Tibial artery (tissue), 4 donors: ENCODE results near the gene TRIM71.
A peak's percentile ranks its signal among the peaks of the same experiment; 100 is the strongest.

Experiments
- DNase-seq, 2 donors: peaks; one replicate each; pipeline ENCODE4 v3.0.0-alpha.2; 2019
- H3K27ac ChIP-seq, 2 donors: fragments of 200-600 bp; sonication (generic) in 1 of 2; 1 replicate in 1 of 2; 2 replicates in 1 of 2; pipeline ENCODE4 v1.5.1; 2018 to 2019; ENCODE audit warnings: mild to moderate bottlenecking in 1 of 2
- H3K27me3 ChIP-seq, 2 donors: fragments of 200-600 bp; sonication (generic) in 1 of 2; one replicate each; pipeline versions ENCODE4 v1.5.1 to v1.6.0; 2016 to 2019
- H3K36me3 ChIP-seq, 3 donors: fragments of 200-600 bp; sonication (generic) in 2 of 3; one replicate each; pipeline ENCODE4 v1.5.1; 2016 to 2019; ENCODE audit warnings: mild to moderate bottlenecking in 2 of 3
- H3K4me1 ChIP-seq, 4 donors: fragments of 200-600 bp; sonication (generic) in 2 of 4; 1 replicate in 3 of 4; 2 replicates in 1 of 4; pipeline ENCODE4 v1.5.1; 2016 to 2019
- H3K4me3 ChIP-seq, 2 donors: fragments of 200-600 bp; sonication (generic) in 1 of 2; 1 replicate in 1 of 2; 2 replicates in 1 of 2; pipeline ENCODE4 v1.5.1; 2018 to 2019; ENCODE audit warnings: mild to moderate bottlenecking in 2 of 2
- H3K9me3 ChIP-seq, 3 donors: fragments of 200-600 bp; sonication (generic) in 1 of 3; one replicate each; pipeline ENCODE4 v1.5.1; 2016 to 2019
- intact Hi-C: fragments of 100-400 bp; cut with DNase I; formaldehyde crosslinking; loops from one replicate; pipeline ENCODE4 v1.15.0; 2023; ENCODE audit warnings: low total_unique reads
- TF ChIP-seq, protein P1 (sequence below), 2 experiments: fragments of 200-600 bp in 1 of 2; fragments of 450-650 bp in 1 of 2; IDR thresholded peaks; one replicate each; pipeline ENCODE4 v1.5.1; 2017 to 2019; ENCODE audit warnings: antibody characterized with exemption in 2 of 2, mild to moderate bottlenecking in 1 of 2, moderate library complexity in 1 of 2

TRIM71 gene

DNA sequence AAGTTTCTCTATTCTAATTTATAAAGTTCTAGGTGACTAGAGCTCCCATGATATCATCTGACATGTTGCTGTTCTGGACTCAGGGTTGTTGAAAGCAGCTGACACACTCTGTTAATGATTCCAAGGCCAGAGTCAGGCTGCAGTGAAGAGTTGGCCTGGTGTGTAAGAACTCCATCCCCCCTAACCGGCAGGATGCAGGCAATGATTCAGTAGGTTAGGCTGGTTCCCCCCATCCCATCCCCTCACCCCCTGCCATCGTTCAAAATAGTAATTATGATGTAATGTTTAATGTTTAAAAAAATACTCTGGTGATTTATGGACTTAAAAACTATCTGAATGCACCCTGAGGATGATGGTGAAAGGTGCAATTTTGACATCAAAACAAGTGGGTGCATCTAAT is 4.6 kb upstream of the TRIM71 start:
- TF ChIP-seq, protein P1, sequence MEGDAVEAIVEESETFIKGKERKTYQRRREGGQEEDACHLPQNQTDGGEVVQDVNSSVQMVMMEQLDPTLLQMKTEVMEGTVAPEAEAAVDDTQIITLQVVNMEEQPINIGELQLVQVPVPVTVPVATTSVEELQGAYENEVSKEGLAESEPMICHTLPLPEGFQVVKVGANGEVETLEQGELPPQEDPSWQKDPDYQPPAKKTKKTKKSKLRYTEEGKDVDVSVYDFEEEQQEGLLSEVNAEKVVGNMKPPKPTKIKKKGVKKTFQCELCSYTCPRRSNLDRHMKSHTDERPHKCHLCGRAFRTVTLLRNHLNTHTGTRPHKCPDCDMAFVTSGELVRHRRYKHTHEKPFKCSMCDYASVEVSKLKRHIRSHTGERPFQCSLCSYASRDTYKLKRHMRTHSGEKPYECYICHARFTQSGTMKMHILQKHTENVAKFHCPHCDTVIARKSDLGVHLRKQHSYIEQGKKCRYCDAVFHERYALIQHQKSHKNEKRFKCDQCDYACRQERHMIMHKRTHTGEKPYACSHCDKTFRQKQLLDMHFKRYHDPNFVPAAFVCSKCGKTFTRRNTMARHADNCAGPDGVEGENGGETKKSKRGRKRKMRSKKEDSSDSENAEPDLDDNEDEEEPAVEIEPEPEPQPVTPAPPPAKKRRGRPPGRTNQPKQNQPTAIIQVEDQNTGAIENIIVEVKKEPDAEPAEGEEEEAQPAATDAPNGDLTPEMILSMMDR (IDR thresholded peaks at IDR 0.05), result no peak
- Histone ChIP-seq H3K36me3 (no peaks in the 10 kb centered on the region), H3K27ac (no peak overlapping the region), H3K4me3 (no peak overlapping the region), H3K9me3 (no peaks in the 10 kb centered on the region), H3K27me3 (peaks cover 0 to 29% of the 10 kb centered on the region in 2 donors), H3K4me1 (peaks cover 0 to 22% (median 21%) of the 10 kb centered on the region in 4 donors)
- DNase-seq, result no peak
- intact Hi-C loops, result no loop called here

DNA sequence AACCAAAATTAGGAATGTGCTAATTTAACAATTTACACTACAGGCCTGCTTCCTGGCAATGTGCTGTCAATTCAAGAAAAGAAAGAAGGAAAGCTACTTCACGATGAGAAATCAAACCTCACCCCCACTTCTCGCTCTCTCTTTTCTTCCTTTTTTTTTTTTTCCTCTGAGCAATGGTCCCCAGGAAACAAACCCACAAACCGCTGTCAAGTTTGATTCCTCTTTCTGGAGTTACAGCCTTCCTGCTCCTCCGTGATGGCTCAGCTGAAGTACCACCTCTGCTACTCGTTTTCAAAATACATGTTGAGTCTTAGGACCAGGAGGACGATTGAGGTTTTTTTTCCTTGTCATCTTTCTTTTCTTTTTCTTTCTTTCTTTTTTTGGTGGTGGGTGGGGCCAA is 3.4 kb upstream of the TRIM71 start:
- no peak for DNase-seq
- no peak overlapping the region for H3K27ac ChIP-seq
- intact Hi-C loops, result no loop called here

DNA sequence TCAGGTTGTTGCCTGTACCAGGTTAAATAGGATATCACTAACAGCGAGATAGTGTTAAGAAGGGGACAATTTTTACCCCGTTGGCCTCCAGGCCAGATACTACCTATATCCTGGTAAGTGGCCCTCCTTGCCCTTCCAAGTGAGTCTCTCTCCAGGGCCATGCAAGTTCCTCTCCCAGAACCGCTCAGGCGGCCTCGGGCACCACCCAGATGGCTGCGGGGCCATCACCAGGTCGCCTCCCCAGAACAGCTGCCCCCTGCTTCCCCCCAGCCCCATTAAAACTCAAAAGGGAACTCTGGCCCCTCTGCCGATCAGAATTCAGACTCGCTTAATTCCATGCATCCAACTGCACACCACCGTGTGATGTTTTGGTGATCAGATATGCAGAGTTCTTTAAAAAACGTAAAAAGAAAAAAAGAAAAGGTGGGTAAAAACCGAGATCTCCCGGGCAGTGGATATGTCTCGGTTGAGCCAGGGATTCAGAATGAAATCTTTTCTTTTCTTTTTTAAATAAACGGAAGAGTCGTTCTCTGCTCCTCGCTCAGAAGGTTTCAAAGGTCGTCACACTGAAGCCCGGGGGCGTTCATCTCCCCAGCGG is 1.9 kb upstream of the TRIM71 start:
- peaks cover 0 to 29% (median 28%) of the 10 kb centered on the region in 4 donors for H3K4me1 ChIP-seq
- DNase-seq, result no peak
- no peak overlapping the region for H3K27ac ChIP-seq
- no peaks in the 10 kb centered on the region for H3K36me3 ChIP-seq
- intact Hi-C loops, result no loop called here
- TF ChIP-seq, protein P1 (IDR thresholded peaks at IDR 0.05), result no peak
- H3K4me3 ChIP-seq, result no peak overlapping the region
- no peaks in the 10 kb centered on the region for H3K9me3 ChIP-seq
- H3K27me3 ChIP-seq, result peaks cover 0 to 54% of the 10 kb centered on the region in 2 donors

More for the DNA sequence above, 3.4 kb upstream of the TRIM71 start:
- peaks cover 0 to 29% (median 28%) of the 10 kb centered on the region in 4 donors for H3K4me1 ChIP-seq
- H3K36me3 ChIP-seq, result no peaks in the 10 kb centered on the region
- H3K27me3 ChIP-seq, result peaks cover 0 to 39% of the 10 kb centered on the region in 2 donors
- TF ChIP-seq, protein P1 (IDR thresholded peaks at IDR 0.05), result no peak
- H3K9me3 ChIP-seq, result no peaks in the 10 kb centered on the region
- H3K4me3 ChIP-seq, result no peak overlapping the region

DNA sequence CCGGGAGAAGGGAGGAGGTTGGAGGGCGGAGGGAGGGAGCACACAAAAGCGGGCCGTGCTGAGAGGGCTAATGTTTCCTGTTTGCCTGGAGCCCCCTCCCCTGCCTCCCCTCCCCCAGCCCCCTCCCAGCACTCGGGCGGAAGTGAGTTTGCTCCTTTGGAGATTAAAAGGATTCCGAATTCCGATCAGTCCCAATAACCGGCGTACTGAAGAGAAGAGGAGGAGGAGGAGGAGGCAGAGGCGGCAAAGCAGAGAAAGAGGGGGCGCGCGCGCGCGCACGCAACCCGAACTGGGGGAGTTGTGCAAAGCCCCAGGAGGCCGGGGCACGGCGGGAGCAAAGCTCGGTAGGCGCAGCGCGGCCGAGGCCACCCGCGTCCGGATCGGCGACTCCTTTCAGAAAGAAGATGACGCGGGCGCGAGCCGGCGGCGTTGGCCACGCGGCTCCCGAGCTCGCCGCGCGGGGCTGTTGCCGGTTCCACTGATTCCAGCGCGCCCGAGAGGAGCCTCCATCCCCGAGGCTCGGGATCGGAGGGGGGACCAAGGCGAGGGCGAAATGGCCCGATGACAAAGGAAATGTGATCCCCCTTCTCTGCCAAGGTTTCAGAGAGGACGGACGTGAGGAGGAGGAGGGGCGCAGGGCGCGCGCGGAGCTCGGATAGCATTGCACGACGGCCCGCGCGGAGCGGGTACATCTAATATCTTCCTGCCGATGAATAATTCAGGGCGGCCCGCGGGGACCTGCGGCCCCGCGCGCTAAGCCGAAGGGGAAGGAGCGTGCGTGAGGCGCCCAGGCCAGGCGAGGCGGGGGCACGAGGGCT is 1.1 kb upstream of the TRIM71 start:
- no peak for DNase-seq
- Histone ChIP-seq H3K36me3 (no peaks in the 10 kb centered on the region), H3K4me3 (peak overlapping the region; percentile 35 to 49), H3K4me1 (peaks cover 0 to 34% (median 32%) of the 10 kb centered on the region in 4 donors), H3K9me3 (no peaks in the 10 kb centered on the region), H3K27me3 (peaks cover 0 to 61% of the 10 kb centered on the region in 2 donors), H3K27ac (no peak overlapping the region)
- intact Hi-C loops, result no loop called here
- TF ChIP-seq, protein P1 (IDR thresholded peaks at IDR 0.05), result no peak

DNA sequence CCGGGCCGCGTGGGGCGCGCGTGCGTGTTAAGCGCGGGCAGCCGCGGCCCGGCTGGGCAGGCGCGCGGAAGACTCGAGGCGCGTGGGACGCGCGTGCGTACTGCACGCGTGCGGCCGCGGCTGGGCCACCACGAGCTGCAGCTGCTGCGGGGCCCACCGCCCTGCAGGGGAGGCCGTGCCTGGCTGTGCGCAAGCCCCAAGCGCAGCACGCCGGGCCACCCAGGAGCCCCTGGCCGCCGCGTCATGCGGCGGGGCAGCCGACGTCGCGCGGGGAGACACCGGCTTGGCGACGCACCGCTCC is 590 bp upstream of the TRIM71 start:
- Histone ChIP-seq H3K27ac (no peak overlapping the region), H3K4me1 (peaks cover 0 to 40% (median 36%) of the 10 kb centered on the region in 4 donors), H3K4me3 (peak overlapping the region; percentile 35 to 49), H3K27me3 (peaks cover 0 to 66% of the 10 kb centered on the region in 2 donors), H3K9me3 (no peaks in the 10 kb centered on the region), H3K36me3 (no peaks in the 10 kb centered on the region)
- no peak for DNase-seq
- TF ChIP-seq, protein P1 (IDR thresholded peaks at IDR 0.05), result no peak
- intact Hi-C loops, result no loop called here
